ENCODE data around the gene CD300LG.

GRCh38 chr17:43878260-43879175, 31.5 kb downstream of the CD300LG start:
- TF ChIP-seq CTCF (conservative IDR thresholded peaks at IDR 0.05) (peak; percentile 92), EZH2 (IDR thresholded peaks at IDR 0.05; ENCODE audit: low read depth) (no peak)
